Panc1 (cell line): ENCODE results near the gene SCUBE3. TPM values are rescaled to one million over a fixed set of nuclear protein-coding genes. Genes with fewer than 3 reads are reported as not detected.

Source experiments
- ATAC-seq: fragments of 200-7000 bp; cut with Tn5 transposase; 2 replicates; pipeline ENCODE4 v1.9.1; 2020; ENCODE audit warnings: mild to moderate bottlenecking, moderate library complexity
- BruUV-seq: library from RNA; stranded (reverse); fragments of 400-500 nt; replicated peaks from 2 replicates; lab custom pipeline; 2021; lab: Mats Ljungman, UMichigan
- CTCF ChIA-PET: fragments of 300-600 bp; sonication (Branson Sonifier 250); formaldehyde crosslinking; loops from one replicate; lab custom pipeline; 2022; ENCODE audit warnings: antibody characterized with exemption; lab: Charles Lee
- POLR2A ChIA-PET: fragments of 300-600 bp; sonication (Branson Sonifier 250); formaldehyde crosslinking; loops from one replicate; lab custom pipeline; 2022; ENCODE audit warnings: antibody characterized with exemption; lab: Charles Lee
- DNase-seq: peaks from one replicate; pipeline ENCODE4 v3.0.0-alpha.2; 2010; ENCODE audit warnings: low read depth, low spot score
- H3K27ac ChIP-seq: 2 replicates; pipeline ENCODE4 v1.5.1; 2011; ENCODE audit warnings: mild to moderate bottlenecking, low read length, inconsistent platforms
- H3K27me3 ChIP-seq: fragments of 200-500 bp; sonication (Bioruptor generic); 2 replicates; pipeline ENCODE4 v1.6.0; 2014; ENCODE audit warnings: low read length, inconsistent platforms; ENCODE audit not compliant: control insufficient read depth, insufficient read depth
- H3K36me3 ChIP-seq: fragments of 200-500 bp; sonication (Bioruptor generic); 2 replicates; pipeline ENCODE4 v1.5.1; 2014; ENCODE audit warnings: inconsistent platforms, mild to moderate bottlenecking, low read length, moderate library complexity; ENCODE audit not compliant: control insufficient read depth, insufficient read depth
- H3K4me1 ChIP-seq: 2 replicates; pipeline ENCODE4 v1.5.1; 2011; ENCODE audit warnings: inconsistent platforms, mild to moderate bottlenecking, low read length, moderate library complexity; ENCODE audit not compliant: control insufficient read depth, insufficient read depth
- H3K4me3 ChIP-seq, 2 experiments: 2 replicates each; pipeline ENCODE4 v1.5.1; 2011 to 2012; ENCODE audit warnings: low read depth in 2 of 2, low read length in 2 of 2, mild to moderate bottlenecking in 2 of 2, inconsistent platforms in 1 of 2, moderate library complexity in 1 of 2
- H3K9me3 ChIP-seq: fragments of 200-500 bp; sonication (Bioruptor generic); 2 replicates; pipeline ENCODE4 v1.5.1; 2014; ENCODE audit warnings: low read depth, mild to moderate bottlenecking, inconsistent platforms, low read length, moderate library complexity; ENCODE audit not compliant: control insufficient read depth, insufficient read depth
- CTCF ChIP-seq: fragments of 450-650 bp; IDR thresholded peaks from 2 replicates; pipeline ENCODE4 v1.5.1; 2017; ENCODE audit warnings: mild to moderate bottlenecking
- POLR2AphosphoS5 ChIP-seq: IDR thresholded peaks from 2 replicates; pipeline ENCODE4 v1.6.1; 2012; ENCODE audit warnings: mild to moderate bottlenecking, low read depth, low read length, moderate library complexity
- SIN3A ChIP-seq: IDR thresholded peaks from 2 replicates; pipeline ENCODE4 v1.6.1; 2012; ENCODE audit warnings: low read depth, mild to moderate bottlenecking, low read length, moderate library complexity, borderline replicate concordance; ENCODE audit not compliant: insufficient read depth
- TCF7L2 ChIP-seq: IDR thresholded peaks from 2 replicates; pipeline ENCODE4 v1.6.1; 2011; ENCODE audit warnings: mild to moderate bottlenecking, low read depth, low read length, inconsistent platforms
- in situ Hi-C: cut with HindIII; loops from 2 replicates; pipeline ENCODE4 v1.10.0; 2016; ENCODE audit warnings: low sequenced_read_pairs, low pct_unique_long_range_greater_than_20kb
- intact Hi-C: fragments of 100-400 bp; cut with micrococcal nuclease; formaldehyde crosslinking; loops from one replicate; pipeline ENCODE4 v1.10.0; 2022; ENCODE audit not compliant: unreplicated experiment
- total RNA-seq: library from RNA; stranded (reverse); gene quantifications from one replicate; pipeline ENCODE4 v1.2.1, GENCODE V29; 2021; ENCODE audit not compliant: unreplicated experiment

Gene SCUBE3
- total RNA-seq, 1 experiment from 2014 or later: 1.6 TPM

- Histone ChIP-seq H3K27ac (no peak overlapping the region), H3K27me3 (no peaks in the 10 kb centered on the region), H3K36me3 (no peaks in the 10 kb centered on the region), H3K4me3 (no peak overlapping the region), H3K4me1 (peaks cover 4% of the 10 kb centered on the region; the same call in 1 of the 2 replicates), H3K9me3 (no peaks in the 10 kb centered on the region)
- ChIA-PET CTCF (no interaction called here), POLR2A (no interaction called here)
- ATAC-seq (no peak), DNase-seq (no peak)
- intact Hi-C loops (no loop called here), in situ Hi-C loops (no loop called here)
- TF ChIP-seq SIN3A: no peak
- BruUV-seq: no TSS peak
Measured at GRCh38 chr6:35223396-35223795, 9.6 kb downstream of the SCUBE3 start.

- no peak for ATAC-seq
- Histone ChIP-seq H3K4me3 (no peak overlapping the region), H3K36me3 (0 out of 2 replicates have a peak, but pooled peaks cover 2% of the 10 kb centered on the region), H3K4me1 (peaks cover 3% of the 10 kb centered on the region; the same call in 1 of the 2 replicates), H3K27ac (no peak overlapping the region), H3K9me3 (no peaks in the 10 kb centered on the region), H3K27me3 (no peaks in the 10 kb centered on the region)
- POLR2A ChIA-PET: no interaction called here
- BruUV-seq: no TSS peak
- DNase-seq: no peak
- intact Hi-C loops: no loop called here
- CTCF ChIA-PET: interaction anchor here (1.8 kb wide), 1 partner anchor 19 kb away, joined by 9 read pairs; no protein-coding TSS in a partner anchor
- TF ChIP-seq POLR2AphosphoS5 (no peak), SIN3A (no peak), CTCF (no peak), TCF7L2 (no peak)
- in situ Hi-C loops: no loop called here
Measured at GRCh38 chr6:35224720-35225119, 11.0 kb downstream of the SCUBE3 start.

GRCh38 chr6:35228481-35228880 lies 14.7 kb downstream of the SCUBE3 start:
- POLR2A ChIA-PET: interaction anchor here (0.6 kb wide), 1 partner anchor 1425 kb away, joined by 5 read pairs; the partner anchor contains the start of gene MLN
- in situ Hi-C loops: no loop called here

More at GRCh38 chr6:35228481-35228880, 14.7 kb downstream of the SCUBE3 start:
- CTCF ChIA-PET: interaction anchor here (1.2 kb wide), 1 partner anchor 23 kb away, joined by 3 read pairs; no protein-coding TSS in a partner anchor
- 0 out of 2 replicates have a peak, but pooled peaks cover 2% of the 10 kb centered on the region for H3K36me3 ChIP-seq
- no peaks in the 10 kb centered on the region for H3K27me3 ChIP-seq
- H3K4me1 ChIP-seq: no peaks in the 10 kb centered on the region
- DNase-seq: no peak
- no peak overlapping the region for H3K4me3 ChIP-seq
- no peak overlapping the region for H3K27ac ChIP-seq
- ATAC-seq: no peak
- H3K9me3 ChIP-seq: no peaks in the 10 kb centered on the region
- TF ChIP-seq TCF7L2 (no peak), CTCF (no peak)
- intact Hi-C loops: no loop called here
- no TSS peak for BruUV-seq
